Measurements from ENCODE around the gene PLEKHD1.

GRCh38 chr14:69483765-69484443 is 624 bp upstream of the PLEKHD1 start:
- TF ChIP-seq CTCF (IDR thresholded peaks at IDR 0.05) (no peak), POLR2A (IDR thresholded peaks at IDR 0.05) (no peak), POLR2AphosphoS5 (IDR thresholded peaks at IDR 0.05) (no peak)

Data from upper lobe of left lung (tissue), 4 donors.